A549 (cell line): Measurements from ENCODE around the gene GIT1. TPM values are rescaled to one million over a fixed set of nuclear protein-coding genes. Genes with fewer than 3 reads are reported as not detected.

Experiments
- ATAC-seq, 2 experiments: fragments of 200-7000 bp in 1 of 2; fragments of >200 bp in 1 of 2; cut with Nextera tagmentation in 1 of 2; cut with Tn5 transposase in 1 of 2; 3 replicates each; pipeline versions ENCODE4 v1.8.0 to v1.9.1; 2018 to 2020; ENCODE audit warnings: mild to moderate bottlenecking in 1 of 2, moderate library complexity in 1 of 2
- CTCF ChIA-PET: fragments of 300-600 bp; sonication (Branson Sonifier 250); formaldehyde crosslinking; extraction: SDS; loops from one replicate; lab custom pipeline; 2021; ENCODE audit warnings: antibody characterized with exemption, inconsistent platforms; lab: Yijun Ruan, JAX
- POLR2A ChIA-PET: fragments of 350-600 bp; formaldehyde crosslinking; extraction: SDS; loops from one replicate; lab custom pipeline; 2021; ENCODE audit warnings: antibody characterized with exemption, inconsistent platforms; lab: Yijun Ruan, JAX
- DNase-seq, 2 experiments: peaks; one replicate each; pipeline versions ENCODE4 v3.0.0 to v3.0.0-alpha.2; 2011 to 2016; ENCODE audit warnings: low read depth in 1 of 2, low spot score in 1 of 2
- FAIRE-seq: peaks from 2 replicates; lab custom pipeline; 2011; peaks lifted over from hg19 to GRCh38; lab: Jason Lieb, UNC
- H3K27ac ChIP-seq, 2 experiments: fragments of >200 bp; sonication (Bioruptor Twin); formaldehyde crosslinking; 3 replicates each; pipeline ENCODE4 v1.5.1; 2016 to 2017
- H3K4me1 ChIP-seq: fragments of >200 bp; sonication (Bioruptor Twin); formaldehyde crosslinking; 3 replicates; pipeline ENCODE4 v1.6.1; 2016
- H3K4me2 ChIP-seq: fragments of >200 bp; sonication (Bioruptor Twin); formaldehyde crosslinking; 3 replicates; pipeline ENCODE4 v1.6.1; 2016
- H3K4me3 ChIP-seq: fragments of >200 bp; sonication (Bioruptor Twin); formaldehyde crosslinking; 3 replicates; pipeline ENCODE4 v1.5.1; 2016
- H3K9me3 ChIP-seq: fragments of >200 bp; sonication (Bioruptor Twin); formaldehyde crosslinking; 3 replicates; pipeline ENCODE4 v1.6.1; 2016
- CBX8 ChIP-seq: fragments of 200-600 bp; sonication (generic); IDR thresholded peaks from 2 replicates; pipeline ENCODE4 v1.6.1; 2016
- CHD2 ChIP-seq: fragments of 150-350 bp; IDR thresholded peaks from 2 replicates; pipeline ENCODE4 v1.6.1; 2014; ENCODE audit warnings: low read length; ENCODE audit not compliant: partially characterized antibody
- CHD4 ChIP-seq: fragments of 200-600 bp; sonication (generic); IDR thresholded peaks from 2 replicates; pipeline ENCODE4 v1.6.1; 2016; ENCODE audit warnings: antibody characterized with exemption, mild to moderate bottlenecking, borderline replicate concordance
- CTCF ChIP-seq: fragments of >200 bp; sonication (Bioruptor Twin); formaldehyde crosslinking; IDR thresholded peaks from 3 replicates; pipeline ENCODE4 v1.5.1; 2016
- EHMT2 ChIP-seq: fragments of 200-600 bp; sonication (generic); IDR thresholded peaks from 2 replicates; pipeline ENCODE4 v1.6.1; 2016; ENCODE audit warnings: antibody characterized with exemption, low read depth, mild to moderate bottlenecking, moderate library complexity
- EP300 ChIP-seq, 2 experiments: fragments of >200 bp; sonication (Bioruptor Twin); formaldehyde crosslinking; IDR thresholded peaks; 2 replicates in 1 of 2; 3 replicates in 1 of 2; pipeline ENCODE4 v1.6.1; 2016 to 2017
- FOSL2 ChIP-seq, 2 experiments: fragments of 450-650 bp in 1 of 2; fragments of >200 bp in 1 of 2; sonication (Bioruptor Twin) in 1 of 2; formaldehyde crosslinking; IDR thresholded peaks; 2 replicates each; pipeline versions ENCODE4 v1.5.0 to v1.6.1; 2016 to 2020; ENCODE audit warnings: mild to moderate bottlenecking in 1 of 2, moderate library complexity in 1 of 2
- GATA3 ChIP-seq: IDR thresholded peaks from 2 replicates; pipeline ENCODE4 v1.6.1; 2012; ENCODE audit warnings: borderline replicate concordance
- HDAC2 ChIP-seq: fragments of 200-600 bp; sonication (generic); IDR thresholded peaks from 2 replicates; pipeline ENCODE4 v1.6.1; 2016
- HOXA7 ChIP-seq: fragments of 250-450 bp; sonication (Bioruptor Pico); IDR thresholded peaks from 2 replicates; pipeline ENCODE4 v1.5.0; 2020; ENCODE audit warnings: mild to moderate bottlenecking, moderate library complexity
- HOXB5 ChIP-seq: fragments of 250-450 bp; sonication (Bioruptor Pico); IDR thresholded peaks from 2 replicates; pipeline ENCODE4 v1.5.0; 2020; ENCODE audit warnings: mild to moderate bottlenecking, moderate library complexity
- JUNB ChIP-seq: fragments of >200 bp; sonication (Bioruptor Twin); formaldehyde crosslinking; IDR thresholded peaks from 2 replicates; pipeline ENCODE4 v1.6.1; 2016
- KDM1A ChIP-seq: fragments of 200-600 bp; sonication (generic); IDR thresholded peaks from 2 replicates; pipeline ENCODE4 v1.6.1; 2016; ENCODE audit warnings: low read depth, mild to moderate bottlenecking
- KDM5A ChIP-seq: fragments of 200-600 bp; sonication (generic); IDR thresholded peaks from 2 replicates; pipeline ENCODE4 v1.6.1; 2016; ENCODE audit warnings: antibody characterized with exemption, mild to moderate bottlenecking
- MAFK ChIP-seq: fragments of 450-650 bp; IDR thresholded peaks from 2 replicates; pipeline ENCODE4 v1.6.1; 2014; ENCODE audit not compliant: partially characterized antibody
- MAZ ChIP-seq: fragments of 150-350 bp; IDR thresholded peaks from 2 replicates; pipeline ENCODE4 v1.6.1; 2014; ENCODE audit warnings: antibody characterized with exemption, low read depth, low read length, borderline replicate concordance
- PHF8 ChIP-seq: fragments of 200-600 bp; sonication (generic); IDR thresholded peaks from 2 replicates; pipeline ENCODE4 v1.6.1; 2016; ENCODE audit warnings: low read depth, mild to moderate bottlenecking, antibody characterized with exemption, moderate library complexity, borderline replicate concordance
- RNF2 ChIP-seq: fragments of 200-600 bp; sonication (generic); IDR thresholded peaks from 2 replicates; pipeline ENCODE4 v1.6.1; 2016; ENCODE audit warnings: low read depth, mild to moderate bottlenecking, antibody characterized with exemption, moderate library complexity, borderline replicate concordance
- USF2 ChIP-seq: fragments of 450-650 bp; IDR thresholded peaks from 2 replicates; pipeline ENCODE4 v1.6.1; 2014; ENCODE audit warnings: antibody characterized with exemption
- ZC3H11A ChIP-seq: fragments of 450-650 bp; IDR thresholded peaks from 2 replicates; pipeline ENCODE4 v1.6.1; 2014; ENCODE audit warnings: antibody characterized with exemption, mild to moderate bottlenecking
- ZFP36 ChIP-seq: fragments of 450-650 bp; IDR thresholded peaks from 2 replicates; pipeline ENCODE4 v1.6.1; 2014; ENCODE audit warnings: borderline replicate concordance; ENCODE audit not compliant: partially characterized antibody
- ZNF302 ChIP-seq: fragments of 250-450 bp; sonication (Bioruptor Pico); IDR thresholded peaks from 2 replicates; pipeline ENCODE4 v1.9.0; 2021; ENCODE audit warnings: inconsistent platforms, mild to moderate bottlenecking, moderate library complexity
- ZSCAN20 ChIP-seq: fragments of 250-450 bp; sonication (Bioruptor Pico); IDR thresholded peaks from 2 replicates; pipeline ENCODE4 v1.8.0; 2022; ENCODE audit warnings: mild to moderate bottlenecking, moderate library complexity
- WGBS: methylation state at CpG from one replicate; pipeline ENCODE4 v1.1.6; 2017; ENCODE audit errors: missing lambda C conversion rate; 5-methylcytosine and 5-hydroxymethylcytosine counted together
- polyA plus RNA-seq, 4 experiments: library from polyadenylated mRNA; depleted of rRNA in 3 of 4; stranded (reverse); fragments of >200 nt; fragmentation: RNase III in 1 of 4; extraction: RNeasy Plus Mini Kit Qiagen cat#74134 plus additional on column Dnase treatment in 1 of 4; gene quantifications; 2 replicates in 3 of 4; 3 replicates in 1 of 4; pipeline ENCODE4 v1.2.3, GENCODE V29; 2011 to 2017

GIT1 gene
- polyA plus RNA-seq, 2 of the 4 experiments (the other 2 are of a cell fraction): 47.8 to 53.0 TPM

DNA sequence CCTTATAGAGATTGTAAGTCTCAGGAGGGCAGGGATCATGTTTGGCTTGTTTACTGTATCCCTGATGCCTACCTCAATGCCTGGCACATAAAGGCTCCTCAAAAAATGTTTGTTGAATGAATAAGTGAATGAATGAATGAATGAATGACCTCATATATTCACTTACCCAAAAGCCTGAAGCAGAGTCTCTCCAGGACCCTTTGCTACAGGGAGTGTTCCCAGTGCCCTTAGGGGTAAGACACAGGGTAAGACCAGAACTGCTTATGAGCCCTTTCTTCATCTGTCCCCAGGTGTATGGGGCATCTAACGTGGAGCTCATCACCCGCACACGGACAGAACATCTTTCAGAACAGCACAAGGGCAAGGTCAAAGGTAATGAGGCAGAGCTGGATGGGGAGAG, 20.9 kb upstream of the GIT1 start (continued):
- TF ChIP-seq CHD2 (no peak), JUNB (no peak), ZFP36 (no peak), RNF2 (no peak)
- TF ChIP-seq, all 56 proteins: peak for 0

DNA sequence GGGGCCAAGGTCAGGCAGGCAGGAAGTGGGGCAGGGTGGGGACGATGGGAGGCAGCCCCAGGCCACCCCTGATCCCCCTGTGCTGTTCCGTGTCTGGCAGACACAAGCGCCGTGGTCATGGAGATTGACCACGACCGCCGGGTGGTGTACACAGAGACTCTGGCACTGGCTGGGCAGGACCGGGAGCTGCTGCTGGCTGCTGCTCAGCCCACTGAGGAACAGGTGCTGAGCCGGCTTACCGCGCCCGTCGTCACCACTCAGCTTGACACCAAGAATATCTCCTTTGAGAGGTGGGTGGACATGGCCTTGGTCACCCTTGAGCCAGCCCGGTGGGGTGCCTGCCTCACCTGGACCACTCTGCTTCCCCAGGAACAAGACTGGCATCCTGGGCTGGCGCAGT, 19.5 kb upstream of the GIT1 start:
- no peak for DNase-seq
- Histone ChIP-seq H3K4me1 (peaks cover 6% of the 10 kb centered on the region), H3K27ac (no peak overlapping the region), H3K9me3 (no peaks in the 10 kb centered on the region), H3K4me2 (no peak overlapping the region), H3K4me3 (no peak overlapping the region)
- no peak for FAIRE-seq
- no peak for TF ChIP-seq PHF8
- TF ChIP-seq EHMT2: no peak
- no peak for TF ChIP-seq USF2
- TF ChIP-seq CTCF: no peak
- ChIA-PET CTCF (interaction anchor here (0.8 to 23.2 kb wide), 6 partner anchors 9 to 485 kb away, joined by 3 to 447 read pairs (median 40); partner anchors contain the start of genes ABHD15, ANKRD13B and TP53I13), POLR2A (no interaction called here)
- ATAC-seq: no peak
- 89% methylated on average over 13 of the region's 15 CpGs for WGBS

- POLR2A ChIA-PET: no interaction called here
- FAIRE-seq: no peak
- TF ChIP-seq HOXB5 (CRISPR knock-in tag) (no peak), GATA3 (no peak), ZC3H11A (no peak), EP300 (IDR thresholded peaks at IDR 0.05) (no peak), MAZ (no peak), CHD4 (no peak), ZNF302 (no peak), CBX8 (no peak), ZSCAN20 (CRISPR knock-in tag) (no peak), HDAC2 (no peak), KDM1A (no peak), FOSL2 (IDR thresholded peaks at IDR 0.05) (no peak), FOSL2 (CRISPR knock-in tag; IDR thresholded peaks at IDR 0.05) (no peak), ZFP36 (no peak), HOXA7 (CRISPR knock-in tag) (no peak), KDM5A (no peak), MAFK (no peak), CTCF (no peak)
- Histone ChIP-seq H3K4me1 (no peaks in the 10 kb centered on the region), H3K27ac (no peak overlapping the region), H3K4me2 (no peak overlapping the region), H3K4me3 (no peak overlapping the region), H3K9me3 (no peaks in the 10 kb centered on the region)
- CTCF ChIA-PET: interaction anchor here (2.3 to 23.2 kb wide), 4 partner anchors 10 to 238 kb away, joined by 5 to 447 read pairs (median 200); partner anchors contain the start of genes ABHD15, ANKRD13B and TP53I13
- ATAC-seq: no peak
- DNase-seq: no peak
- 94% methylated on average over 27 of the region's 29 CpGs for WGBS
Observed at GRCh38 chr17:29607557-29608195, 18.2 kb upstream of the GIT1 start.
